H1 (cell line): ENCODE data around the gene PCP4. TPM values are rescaled to one million over a fixed set of nuclear protein-coding genes. Genes with fewer than 3 reads are reported as not detected.

ENCODE experiments used
- CTCF ChIA-PET: fragments of 300-600 bp; sonication (Branson Sonifier 250); formaldehyde crosslinking; loops from one replicate; lab custom pipeline; 2021; ENCODE audit not compliant: partially characterized antibody; lab: Charles Lee
- POLR2A ChIA-PET: fragments of 300-600 bp; sonication (Branson Sonifier 250); formaldehyde crosslinking; loops from one replicate; lab custom pipeline; 2021; ENCODE audit warnings: inconsistent platforms; ENCODE audit not compliant: partially characterized antibody; lab: Charles Lee
- DNase-seq, 2 experiments: peaks; one replicate each; pipeline versions ENCODE4 v3.0.0 to v3.0.0-alpha.2; 2010 to 2022; ENCODE audit warnings: low spot score in 2 of 2, low read depth in 1 of 2, mixed read lengths in 1 of 2
- FAIRE-seq: peaks from 2 replicates; lab custom pipeline; 2011; peaks lifted over from hg19 to GRCh38; lab: Jason Lieb, UNC
- H2AFZ ChIP-seq: 2 replicates; pipeline ENCODE4 v1.8.1; 2012; ENCODE audit warnings: low read length, inconsistent platforms
- H2AK5ac ChIP-seq: 2 replicates; pipeline ENCODE4 v1.6.1; 2013; ENCODE audit warnings: low read depth, low read length
- H2BK120ac ChIP-seq: replicated peaks from 2 replicates; pipeline ENCODE3; 2013; ENCODE audit warnings: low read depth, low read length, inconsistent platforms
- H2BK12ac ChIP-seq: 2 replicates; pipeline ENCODE4 v1.6.1; 2013; ENCODE audit warnings: low read depth, low read length
- H2BK15ac ChIP-seq: 2 replicates; pipeline ENCODE4 v1.6.1; 2013; ENCODE audit warnings: low read length
- H2BK20ac ChIP-seq: 2 replicates; pipeline ENCODE4 v1.6.1; 2013; ENCODE audit warnings: low read length
- H2BK5ac ChIP-seq: 2 replicates; pipeline ENCODE4 v1.6.1; 2013; ENCODE audit warnings: low read depth, low read length
- H3K14ac ChIP-seq: 2 replicates; pipeline ENCODE4 v1.6.1; 2013; ENCODE audit warnings: inconsistent platforms; ENCODE audit not compliant: insufficient read length
- H3K18ac ChIP-seq: 2 replicates; pipeline ENCODE4 v1.6.1; 2013; ENCODE audit warnings: low read length; ENCODE audit errors: extremely low read depth
- H3K23ac ChIP-seq: 2 replicates; pipeline ENCODE4 v1.6.1; 2013; ENCODE audit warnings: inconsistent platforms; ENCODE audit not compliant: insufficient read length
- H3K23me2 ChIP-seq: 2 replicates; pipeline ENCODE4 v1.6.1; 2013; ENCODE audit warnings: low read depth, low read length
- H3K27ac ChIP-seq: 2 replicates; pipeline ENCODE4 v1.6.1; 2011; ENCODE audit warnings: low read depth, low read length, inconsistent platforms
- H3K27me3 ChIP-seq, 4 experiments: replicated peaks in 1 of 4; 1 replicate in 1 of 4; 2 replicates in 3 of 4; pipeline versions ENCODE4 v1.6.1 to v1.8.1; 2011 to 2013; ENCODE audit warnings: low read length in 3 of 4, mild to moderate bottlenecking in 3 of 4, inconsistent platforms in 2 of 4, mixed read lengths in 2 of 4, moderate library complexity in 1 of 4; ENCODE audit not compliant: control insufficient read depth in 3 of 4, insufficient read depth in 3 of 4; ENCODE audit errors: extremely low read depth in 1 of 4
- H3K36me3 ChIP-seq, 4 experiments: 2 replicates each; pipeline versions ENCODE4 v1.6.1 to v1.8.1; 2011 to 2013; ENCODE audit warnings: mild to moderate bottlenecking in 4 of 4, low read length in 3 of 4, moderate library complexity in 2 of 4, control low read depth in 1 of 4, inconsistent platforms in 1 of 4; ENCODE audit not compliant: insufficient read depth in 4 of 4, control insufficient read depth in 2 of 4
- H3K4ac ChIP-seq: replicated peaks from 2 replicates; pipeline ENCODE3; 2013; ENCODE audit warnings: low read length, low read depth, mixed read lengths, inconsistent platforms; ENCODE audit not compliant: insufficient read length
- H3K4me1 ChIP-seq, 4 experiments: replicated peaks in 1 of 4; 1 replicate in 1 of 4; 2 replicates in 3 of 4; pipeline versions ENCODE4 v1.6.1 to v1.8.1; 2011 to 2013; ENCODE audit warnings: low read length in 3 of 4, inconsistent platforms in 2 of 4, mixed read lengths in 1 of 4; ENCODE audit not compliant: insufficient read depth in 4 of 4, control insufficient read depth in 3 of 4
- H3K4me2 ChIP-seq, 2 experiments: 2 replicates each; pipeline versions ENCODE4 v1.6.1 to v1.8.1; 2011 to 2013; ENCODE audit warnings: low read depth in 2 of 2, low read length in 2 of 2, control low read depth in 1 of 2, inconsistent platforms in 1 of 2, mild to moderate bottlenecking in 1 of 2; ENCODE audit not compliant: insufficient read depth in 1 of 2
- H3K4me3 ChIP-seq, 4 experiments: fragments of 200-600, 300-600 bp in 1 of 4; sonication (generic), shearing (Covaris generic), sonication (Bioruptor Twin) in 1 of 4; 2 replicates each; pipeline versions ENCODE4 v1.5.1 to v1.8.1; 2011 to 2016; ENCODE audit warnings: low read length in 4 of 4, low read depth in 3 of 4, control low read depth in 2 of 4, inconsistent platforms in 2 of 4, mild to moderate bottlenecking in 2 of 4, mixed read lengths in 1 of 4, moderate library complexity in 1 of 4; ENCODE audit not compliant: insufficient read depth in 2 of 4; ENCODE audit errors: extremely low read depth in 1 of 4
- H3K56ac ChIP-seq: replicated peaks from 2 replicates; pipeline ENCODE3; 2013; ENCODE audit warnings: low read depth, mild to moderate bottlenecking, mixed read lengths, low read length, inconsistent platforms; ENCODE audit not compliant: insufficient read length
- H3K79me1 ChIP-seq: 2 replicates; pipeline ENCODE4 v1.6.1; 2013; ENCODE audit warnings: low read depth, low read length, control low read depth
- H3K79me2 ChIP-seq, 2 experiments: 2 replicates each; pipeline versions ENCODE4 v1.6.1 to v1.8.1; 2012 to 2013; ENCODE audit warnings: low read length in 2 of 2, mild to moderate bottlenecking in 2 of 2, inconsistent platforms in 1 of 2; ENCODE audit not compliant: insufficient read depth in 2 of 2, control insufficient read depth in 1 of 2
- H3K9ac ChIP-seq, 4 experiments: replicated peaks in 1 of 4; 1 replicate in 1 of 4; 2 replicates in 3 of 4; pipeline versions ENCODE4 v1.6.1 to v1.8.1; 2011 to 2013; ENCODE audit warnings: low read depth in 3 of 4, low read length in 3 of 4, control low read depth in 2 of 4, mild to moderate bottlenecking in 2 of 4, moderate library complexity in 2 of 4, inconsistent platforms in 1 of 4; ENCODE audit errors: extremely low read depth in 1 of 4
- H3K9me3 ChIP-seq, 2 experiments: 2 replicates each; pipeline versions ENCODE4 v1.6.1 to v1.8.1; 2012 to 2013; ENCODE audit warnings: mild to moderate bottlenecking in 2 of 2, moderate library complexity in 2 of 2, control low read depth in 1 of 2, inconsistent platforms in 1 of 2, low read depth in 1 of 2, low read length in 1 of 2, mixed read lengths in 1 of 2; ENCODE audit not compliant: insufficient read depth in 2 of 2
- H4K20me1 ChIP-seq, 2 experiments: replicated peaks in 1 of 2; 2 replicates each; pipeline versions ENCODE3 to v1.8.1; 2011 to 2013; ENCODE audit warnings: inconsistent platforms in 2 of 2, low read length in 2 of 2, mild to moderate bottlenecking in 1 of 2; ENCODE audit not compliant: insufficient read depth in 2 of 2, control insufficient read depth in 1 of 2
- H4K5ac ChIP-seq: 2 replicates; pipeline ENCODE4 v1.6.1; 2013; ENCODE audit warnings: low read length, low read depth, mixed read lengths, inconsistent platforms; ENCODE audit not compliant: insufficient read length
- H4K8ac ChIP-seq: 2 replicates; pipeline ENCODE4 v1.8.0; 2013; ENCODE audit warnings: mild to moderate bottlenecking, moderate library complexity, low read length, inconsistent platforms; ENCODE audit not compliant: insufficient read depth; ENCODE audit errors: extremely low read depth
- H4K91ac ChIP-seq: replicated peaks from 2 replicates; pipeline ENCODE3; 2013; ENCODE audit warnings: low read length, mixed read lengths, inconsistent platforms; ENCODE audit not compliant: insufficient read length
- ATF3 ChIP-seq: IDR thresholded peaks from 2 replicates; pipeline ENCODE4 v1.6.1; 2011; ENCODE audit warnings: low read depth, mild to moderate bottlenecking, low read length; ENCODE audit not compliant: insufficient read depth
- KDM4A ChIP-seq: IDR thresholded peaks from one replicate; pipeline ENCODE4 v1.7.1; 2012; ENCODE audit warnings: low read depth, mild to moderate bottlenecking, moderate library complexity, low read length, inconsistent platforms; ENCODE audit not compliant: severe bottlenecking
- KDM5A ChIP-seq: fragments of 200-600 bp; IDR thresholded peaks from 2 replicates; pipeline ENCODE4 v1.7.1; 2012; ENCODE audit warnings: mild to moderate bottlenecking, low read length, inconsistent platforms, mixed read lengths
- PHF8 ChIP-seq: fragments of 200-600 bp; sonication (generic); conservative IDR thresholded peaks from 2 replicates; pipeline ENCODE4 v1.7.1; 2012; ENCODE audit warnings: low read depth, mild to moderate bottlenecking, inconsistent platforms, low read length, moderate library complexity
- RNF2 ChIP-seq: fragments of 200-900, 300-1000 bp; sonication (generic); IDR thresholded peaks from 2 replicates; pipeline ENCODE4 v1.7.1; 2016; ENCODE audit warnings: borderline replicate concordance, low read depth, mild to moderate bottlenecking, antibody characterized with exemption, low read length; ENCODE audit not compliant: poor library complexity, severe bottlenecking; ENCODE audit errors: missing control alignments
- SP4 ChIP-seq: IDR thresholded peaks from 2 replicates; pipeline ENCODE4 v1.6.1; 2012; ENCODE audit warnings: low read length, inconsistent platforms
- YY1 ChIP-seq: IDR thresholded peaks from 2 replicates; pipeline ENCODE4 v1.6.1; 2011; ENCODE audit warnings: low read depth, mild to moderate bottlenecking, low read length
- WGBS, 2 experiments: shearing (Covaris generic) in 1 of 2; methylation state at CpG; one replicate each; pipeline versions ENCODE4 v1.1.6 to v1.1.7; 2013 to 2015; ENCODE audit warnings: low lambda C conversion rate in 2 of 2, mixed read lengths in 2 of 2, inconsistent platforms in 1 of 2, low coverage in 1 of 2, missing lambda C conversion rate in 1 of 2; ENCODE audit not compliant: insufficient replicate concordance in 2 of 2, insufficient coverage in 1 of 2, insufficient read length in 1 of 2; ENCODE audit errors: extremely low coverage in 1 of 2, missing lambda C conversion rate in 1 of 2; 5-methylcytosine and 5-hydroxymethylcytosine counted together
- polyA plus RNA-seq, 7 experiments: library from polyadenylated mRNA; depleted of rRNA in 3 of 7; stranded (reverse) in 5 of 7; unstranded in 2 of 7; fragments of >200 nt in 5 of 7; fragments of 200-250 nt in 2 of 7; gene quantifications; 1 replicate in 5 of 7; 2 replicates in 1 of 7; 4 replicates in 1 of 7; pipeline versions ENCODE4 v1.2.1 to v1.2.3, GENCODE V29; 2011 to 2013; ENCODE audit warnings: missing spikeins in 2 of 7, mixed read lengths in 2 of 7
- total RNA-seq: library from RNA; stranded (reverse); fragmentation: NEBNext Ultra II Directional; extraction: Animal tissue kit (Norgen Biotek cat#: 25700); gene quantifications from 2 replicates; pipeline ENCODE4 v1.2.1, GENCODE V29; 2021
- TF ChIP-seq, protein P1 (sequence below): IDR thresholded peaks from 2 replicates; pipeline ENCODE4 v1.6.1; 2012; ENCODE audit warnings: low read length, inconsistent platforms

The PCP4 gene
- total and polyA plus RNA-seq, 2 of the 8 experiments (the other 6 are each of a cell fraction or from before 2014, with no cell fraction given), result 1.8 to 2.4 TPM

GRCh38 chr21:39852726-39853500 lies 14.3 kb upstream of the PCP4 start:
- ChIA-PET CTCF (interaction anchor here (1.2 to 3.2 kb wide), 6 partner anchors 13 to 268 kb away, joined by 3 to 26 read pairs (median 8); partner anchors contain the start of gene PCP4), POLR2A (no interaction called here)
- 90% methylated on average over 14 of the region's 14 CpGs; no CpG with 5 or more reads in 1 of the 2 experiments for WGBS, 2 experiments
- Histone ChIP-seq H3K56ac (no peak overlapping the region), H3K79me1 (no peaks in the 10 kb centered on the region), H3K4me3 (no peak overlapping the region), H2BK12ac (no peak overlapping the region), H3K4me1 (0 out of 7 replicates have a peak, but pooled peaks cover 0 to 4% (median 0%) of the 10 kb centered on the region in 4 experiments), H3K4me2 (no peak overlapping the region), H3K23me2 (peaks cover 2% of the 10 kb centered on the region; the same call in 1 of the 2 replicates), H4K20me1 (no peaks in the 10 kb centered on the region), H2BK20ac (no peak overlapping the region), H2AK5ac (no peak overlapping the region), H3K9ac (no peak overlapping the region), H3K4ac (no peak overlapping the region), H3K9me3 (0 out of 4 replicates have a peak, but pooled peaks cover 0 to under 1% of the 10 kb centered on the region in 2 experiments), H4K8ac (no peak overlapping the region), H2AFZ (no peak overlapping the region), H4K5ac (no peak overlapping the region), H3K18ac (no peak overlapping the region), H3K36me3 (no peaks in the 10 kb centered on the region; a peak in 1 of 8 replicates), H3K23ac (no peak overlapping the region), H2BK120ac (no peak overlapping the region), H2BK5ac (no peak overlapping the region), H3K27ac (no peak overlapping the region), H3K27me3 (no peaks in the 10 kb centered on the region), H2BK15ac (no peak overlapping the region), H4K91ac (no peak overlapping the region), H3K14ac (no peak overlapping the region), H3K79me2 (no peaks in the 10 kb centered on the region)
- FAIRE-seq, result no peak
- no peak for DNase-seq
- TF ChIP-seq KDM5A, result no peak
- TF ChIP-seq RNF2, result no peak
- TF ChIP-seq, protein P1, sequence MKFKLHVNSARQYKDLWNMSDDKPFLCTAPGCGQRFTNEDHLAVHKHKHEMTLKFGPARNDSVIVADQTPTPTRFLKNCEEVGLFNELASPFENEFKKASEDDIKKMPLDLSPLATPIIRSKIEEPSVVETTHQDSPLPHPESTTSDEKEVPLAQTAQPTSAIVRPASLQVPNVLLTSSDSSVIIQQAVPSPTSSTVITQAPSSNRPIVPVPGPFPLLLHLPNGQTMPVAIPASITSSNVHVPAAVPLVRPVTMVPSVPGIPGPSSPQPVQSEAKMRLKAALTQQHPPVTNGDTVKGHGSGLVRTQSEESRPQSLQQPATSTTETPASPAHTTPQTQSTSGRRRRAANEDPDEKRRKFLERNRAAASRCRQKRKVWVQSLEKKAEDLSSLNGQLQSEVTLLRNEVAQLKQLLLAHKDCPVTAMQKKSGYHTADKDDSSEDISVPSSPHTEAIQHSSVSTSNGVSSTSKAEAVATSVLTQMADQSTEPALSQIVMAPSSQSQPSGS, result no peak
- no peak for TF ChIP-seq YY1
- no peak for TF ChIP-seq PHF8
- TF ChIP-seq SP4, result no peak
- no peak for TF ChIP-seq KDM4A
- TF ChIP-seq ATF3, result no peak
